ENCODE data around the gene ROR2.

Gene ROR2

GRCh38 chr9:91948597-91949391 lies 1.2 kb downstream of the ROR2 start:
- DNase-seq (ENCODE audit: low read depth in 2 of 2) = peak; percentile 16 to 24

- no peak for DNase-seq (ENCODE audit: low read depth in 2 of 2)
Observed at GRCh38 chr9:91948101-91948596, 1.9 kb downstream of the ROR2 start.

GRCh38 chr9:91946653-91947488 lies 3.2 kb downstream of the ROR2 start:
- DNase-seq (ENCODE audit: low read depth in 2 of 2) = no peak

- DNase-seq (ENCODE audit: low read depth in 2 of 2) = no peak
Observed at GRCh38 chr9:91946196-91946595, 3.8 kb downstream of the ROR2 start.

GRCh38 chr9:91945277-91946085 lies 4.5 kb downstream of the ROR2 start:
- DNase-seq (ENCODE audit: low read depth in 2 of 2) = no peak

- no peak for DNase-seq (ENCODE audit: low read depth in 2 of 2)
Observed at GRCh38 chr9:91944711-91945110, 5.3 kb downstream of the ROR2 start.

- no peak for DNase-seq (ENCODE audit: low read depth in 2 of 2)
Observed at GRCh38 chr9:91943478-91944470, 6.3 kb downstream of the ROR2 start.

- DNase-seq (ENCODE audit: low read depth in 2 of 2) = no peak
Observed at GRCh38 chr9:91942201-91942600, 7.8 kb downstream of the ROR2 start.

- DNase-seq (ENCODE audit: low read depth in 2 of 2) = no peak
Observed at GRCh38 chr9:91939978-91940377, 10.1 kb downstream of the ROR2 start.

- DNase-seq (ENCODE audit: low read depth in 2 of 2) = no peak
Observed at GRCh38 chr9:91937727-91938126, 12.3 kb downstream of the ROR2 start.

GRCh38 chr9:91937056-91937455 lies 13.0 kb downstream of the ROR2 start:
- DNase-seq (ENCODE audit: low read depth in 2 of 2) = no peak

- DNase-seq (ENCODE audit: low read depth in 2 of 2) = no peak
Observed at GRCh38 chr9:91935805-91936514, 14.1 kb downstream of the ROR2 start.

- no peak for DNase-seq (ENCODE audit: low read depth in 2 of 2)
Observed at GRCh38 chr9:91935066-91935749, 14.8 kb downstream of the ROR2 start.

- no peak for DNase-seq (ENCODE audit: low read depth in 2 of 2)
Observed at GRCh38 chr9:91934654-91935053, 15.4 kb downstream of the ROR2 start.

- DNase-seq (ENCODE audit: low read depth in 2 of 2) = no peak
Observed at GRCh38 chr9:91933556-91934352, 16.3 kb downstream of the ROR2 start.

GRCh38 chr9:91930475-91930874 lies 19.6 kb downstream of the ROR2 start:
- DNase-seq (ENCODE audit: low read depth in 2 of 2) = no peak

- DNase-seq (ENCODE audit: low read depth in 2 of 2) = no peak
Observed at GRCh38 chr9:91929331-91929730, 20.7 kb downstream of the ROR2 start.

GRCh38 chr9:91927922-91928510 lies 22.0 kb downstream of the ROR2 start:
- no peak for DNase-seq (ENCODE audit: low read depth in 2 of 2)

Data from stimulated activated CD4-positive, alpha-beta T cell treated with anti-CD3 and anti-CD28 coated beads, Interleukin-4, amount 100 ng/mL, for 48 hours (primary cell).